ENCODE results near the gene CALHM4.

Gene CALHM4

GRCh38 chr6:116553451-116553850 is at the start of gene CALHM4:
Gene CALHM4 (plus strand): TSS chr6:116553751. CDS start chr6:116553794, 43 bp downstream.
- no peak for DNase-seq (ENCODE audit: low read depth, low spot score)

- no peak for DNase-seq (ENCODE audit: low read depth, low spot score)
Observed at GRCh38 chr6:116507324-116507723, 46.2 kb upstream of the CALHM4 start.

GRCh38 chr6:116508527-116508926 is 45.0 kb upstream of the CALHM4 start:
- DNase-seq (ENCODE audit: low read depth, low spot score) = no peak

GRCh38 chr6:116511424-116512110 is 42.0 kb upstream of the CALHM4 start, which contains the start of gene CALHM5:
Gene CALHM5 (plus strand): TSS chr6:116511639. CDS start chr6:116511697, 58 bp downstream.
- DNase-seq (ENCODE audit: low read depth, low spot score) = no peak

GRCh38 chr6:116512111-116512559 is 41.4 kb upstream of the CALHM4 start:
- DNase-seq (ENCODE audit: low read depth, low spot score) = no peak

GRCh38 chr6:116512734-116513133 is 40.8 kb upstream of the CALHM4 start:
- DNase-seq (ENCODE audit: low read depth, low spot score) = no peak

- no peak for DNase-seq (ENCODE audit: low read depth, low spot score)
Observed at GRCh38 chr6:116513224-116513875, 40.2 kb upstream of the CALHM4 start.

- no peak for DNase-seq (ENCODE audit: low read depth, low spot score)
Observed at GRCh38 chr6:116514111-116514510, 39.4 kb upstream of the CALHM4 start.

GRCh38 chr6:116515141-116515540 is 38.4 kb upstream of the CALHM4 start:
- no peak for DNase-seq (ENCODE audit: low read depth, low spot score)

GRCh38 chr6:116518621-116519368 is 34.8 kb upstream of the CALHM4 start:
- DNase-seq (ENCODE audit: low read depth, low spot score) = no peak

- no peak for DNase-seq (ENCODE audit: low read depth, low spot score)
Observed at GRCh38 chr6:116522896-116523295, 30.7 kb upstream of the CALHM4 start.

GRCh38 chr6:116524236-116524635 is 29.3 kb upstream of the CALHM4 start:
- no peak for DNase-seq (ENCODE audit: low read depth, low spot score)

- DNase-seq (ENCODE audit: low read depth, low spot score) = no peak
Observed at GRCh38 chr6:116528133-116528532, 25.4 kb upstream of the CALHM4 start.

GRCh38 chr6:116528780-116529179 is 24.8 kb upstream of the CALHM4 start:
- no peak for DNase-seq (ENCODE audit: low read depth, low spot score)

- DNase-seq (ENCODE audit: low read depth, low spot score) = no peak
Observed at GRCh38 chr6:116529466-116530290, 23.9 kb upstream of the CALHM4 start.

- DNase-seq (ENCODE audit: low read depth, low spot score) = no peak
Observed at GRCh38 chr6:116530436-116530835, 23.1 kb upstream of the CALHM4 start.

GRCh38 chr6:116531675-116532570 is 21.6 kb upstream of the CALHM4 start:
- DNase-seq (ENCODE audit: low read depth, low spot score) = peak; percentile 28

GRCh38 chr6:116533233-116533957 is 20.2 kb upstream of the CALHM4 start:
- no peak for DNase-seq (ENCODE audit: low read depth, low spot score)

GRCh38 chr6:116535109-116535508 is 18.4 kb upstream of the CALHM4 start:
- DNase-seq (ENCODE audit: low read depth, low spot score) = no peak

GRCh38 chr6:116536216-116536621 is 17.3 kb upstream of the CALHM4 start:
- DNase-seq (ENCODE audit: low read depth, low spot score) = no peak

Data from activated CD4-positive, CD25-positive, alpha-beta regulatory T cell treated with anti-CD3 and anti-CD28 coated beads, Interleukin-2, amount 50 U/mL, for 16 hours (primary cell).